ENCODE measurements around the gene GSTP1. TPM values are rescaled to one million over a fixed set of nuclear protein-coding genes. Genes with fewer than 3 reads are reported as not detected.

GSTP1 gene
- total and polyA plus RNA-seq, 9 of the 15 experiments (the other 6 are each of a cell fraction or from before 2014, with no cell fraction given) = 592 to 2,150 (median 1,204) TPM

- no peak for TF ChIP-seq ZNF318 (IDR thresholded peaks at IDR 0.05; ENCODE audit: borderline replicate concordance in 1 of 2, low read depth in 1 of 2)
- TF ChIP-seq TFAM (CRISPR knock-in tag; conservative IDR thresholded peaks at IDR 0.05) = no peak
- TF ChIP-seq POU5F1 (IDR thresholded peaks at IDR 0.05; ENCODE audit: borderline replicate concordance, low read depth, low read length, partially characterized antibody) = no peak
- no peak for TF ChIP-seq ZNF445 (CRISPR knock-in tag; IDR thresholded peaks at IDR 0.05; ENCODE audit: low read depth)
Measured at GRCh38 chr11:67558084-67558772, 25.4 kb upstream of the GSTP1 start (continued).
